ENCODE data around the gene KIAA1328.

- peak; percentile 57 for TF ChIP-seq CTCF (conservative IDR thresholded peaks at IDR 0.05)
- TF ChIP-seq ZFX (IDR thresholded peaks at IDR 0.05): no peak
Observed at GRCh38 chr18:36899289-36899688, 70.4 kb downstream of the KIAA1328 start.

Data from C4-2B (cell line).